SJCRH30 (cell line): ENCODE measurements around the gene MBOAT2. TPM values are rescaled to one million over a fixed set of nuclear protein-coding genes. Genes with fewer than 3 reads are reported as not detected.

ENCODE experiments used
- DNase-seq, 2 experiments: peaks; one replicate each; pipeline ENCODE4 v3.0.0-alpha.2; 2015 to 2020
- H3K27ac ChIP-seq: fragments of 250-450 bp; sonication (Bioruptor Pico); 2 replicates; pipeline ENCODE4 v1.5.1; 2020; ENCODE audit warnings: mild to moderate bottlenecking, moderate library complexity
- H3K27me3 ChIP-seq: fragments of 250-450 bp; sonication (Bioruptor Pico); 2 replicates; pipeline ENCODE4 v1.5.1; 2020; ENCODE audit warnings: mild to moderate bottlenecking, moderate library complexity
- H3K36me3 ChIP-seq: fragments of 250-450 bp; sonication (Bioruptor Pico); 2 replicates; pipeline ENCODE4 v1.5.1; 2020; ENCODE audit warnings: mild to moderate bottlenecking, moderate library complexity
- H3K4me1 ChIP-seq: fragments of 250-450 bp; sonication (Bioruptor Pico); 2 replicates; pipeline ENCODE4 v1.5.1; 2020; ENCODE audit warnings: mild to moderate bottlenecking, moderate library complexity
- H3K4me3 ChIP-seq: fragments of 250-450 bp; sonication (Bioruptor Pico); 2 replicates; pipeline ENCODE4 v1.5.1; 2020; ENCODE audit warnings: mild to moderate bottlenecking, moderate library complexity
- H3K9me3 ChIP-seq: fragments of 250-450 bp; sonication (Bioruptor Pico); replicated peaks from 2 replicates; pipeline ENCODE4 v1.5.1; 2020; ENCODE audit warnings: mild to moderate bottlenecking, moderate library complexity
- total RNA-seq: library from RNA; depleted of rRNA; stranded (reverse); fragments of >200 nt; shearing (Covaris generic); gene quantifications from 2 replicates; pipeline ENCODE4 v1.2.3, GENCODE V29; 2014

MBOAT2 gene
- total RNA-seq, 1 experiment from 2014 or later, result 36.0 TPM

DNA sequence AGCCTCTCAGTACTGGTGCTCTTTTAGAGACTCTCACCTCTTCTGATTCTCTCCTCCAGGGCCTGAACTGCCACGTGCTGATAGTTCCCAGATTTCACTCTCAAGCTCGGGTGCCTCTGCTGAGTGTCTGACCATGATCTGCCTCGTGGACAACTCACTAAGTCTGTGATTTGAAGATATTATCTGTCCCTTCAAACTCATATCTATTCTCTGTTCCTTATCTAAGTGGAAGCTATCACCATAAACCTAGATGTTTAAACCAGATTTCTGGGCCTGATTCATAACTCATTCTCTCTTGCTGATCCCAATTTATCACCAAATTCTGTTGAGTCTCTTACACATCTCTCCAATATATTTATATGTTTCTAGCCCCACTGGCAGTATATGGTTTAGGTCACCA is 136.1 kb downstream of the MBOAT2 start:
- Histone ChIP-seq H3K27me3 (no peaks in the 10 kb centered on the region), H3K4me3 (no peak overlapping the region), H3K4me1 (no peaks in the 10 kb centered on the region), H3K36me3 (no peaks in the 10 kb centered on the region), H3K9me3 (no peaks in the 10 kb centered on the region), H3K27ac (no peak overlapping the region)
- no peak for DNase-seq

- H3K36me3 ChIP-seq, result no peaks in the 10 kb centered on the region
- H3K27ac ChIP-seq, result no peak overlapping the region
- H3K27me3 ChIP-seq, result no peaks in the 10 kb centered on the region
- no peak for DNase-seq
- no peak overlapping the region for H3K4me3 ChIP-seq
- no peaks in the 10 kb centered on the region for H3K9me3 ChIP-seq
- H3K4me1 ChIP-seq, result no peaks in the 10 kb centered on the region
These were observed 140.0 kb downstream of the MBOAT2 start for GRCh38 chr2:8863331-8863953.

DNA sequence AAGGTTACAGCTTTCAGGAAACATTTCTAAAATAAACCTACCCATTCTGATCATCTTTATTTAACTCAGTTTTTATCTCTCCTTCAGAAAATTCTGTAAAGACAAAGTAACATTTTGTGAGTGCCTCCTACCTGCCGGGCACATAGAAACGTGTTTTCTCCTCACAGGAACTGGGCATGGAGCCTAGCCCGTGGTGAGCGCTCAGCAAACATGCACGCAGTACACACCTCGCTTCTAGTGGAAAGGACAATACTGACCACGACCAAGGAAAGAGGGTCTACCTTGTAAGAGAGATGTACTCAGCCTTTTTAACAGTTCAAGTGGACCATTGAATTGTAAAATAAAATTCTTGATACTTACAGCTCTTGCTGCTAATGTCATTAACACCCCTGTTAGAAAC is 141.3 kb downstream of the MBOAT2 start:
- Histone ChIP-seq H3K27ac (no peak overlapping the region), H3K27me3 (no peaks in the 10 kb centered on the region), H3K4me1 (no peaks in the 10 kb centered on the region), H3K36me3 (no peaks in the 10 kb centered on the region), H3K4me3 (no peak overlapping the region), H3K9me3 (no peaks in the 10 kb centered on the region)
- DNase-seq, result no peak

DNA sequence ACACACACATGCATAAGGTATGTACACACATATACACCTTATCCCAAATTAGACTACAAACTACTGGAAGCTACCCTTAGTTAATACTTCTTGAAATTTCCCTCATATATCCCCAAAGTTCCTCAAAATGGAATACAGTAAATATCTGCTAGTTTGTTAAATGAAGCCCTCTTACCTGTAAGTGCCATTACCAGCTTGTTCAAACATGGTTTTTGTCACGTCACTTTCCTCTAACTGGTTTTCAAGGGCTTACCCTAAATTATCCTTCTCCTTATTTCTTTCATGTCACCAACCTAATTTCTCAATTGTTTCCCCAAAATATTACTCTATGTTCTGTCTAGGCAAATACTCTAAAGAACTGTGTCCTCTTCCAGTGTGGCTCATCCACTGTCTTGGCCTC is 141.7 kb downstream of the MBOAT2 start:
- Histone ChIP-seq H3K4me1 (no peaks in the 10 kb centered on the region), H3K27me3 (no peaks in the 10 kb centered on the region), H3K27ac (no peak overlapping the region), H3K36me3 (no peaks in the 10 kb centered on the region), H3K4me3 (no peak overlapping the region), H3K9me3 (no peaks in the 10 kb centered on the region)
- DNase-seq, result no peak

GRCh38 chr2:8860239-8860638 is 143.2 kb downstream of the MBOAT2 start:
- no peak overlapping the region for H3K27ac ChIP-seq
- DNase-seq, result no peak
- no peaks in the 10 kb centered on the region for H3K9me3 ChIP-seq
- H3K36me3 ChIP-seq, result no peaks in the 10 kb centered on the region
- no peaks in the 10 kb centered on the region for H3K4me1 ChIP-seq
- no peaks in the 10 kb centered on the region for H3K27me3 ChIP-seq
- no peak overlapping the region for H3K4me3 ChIP-seq

DNA sequence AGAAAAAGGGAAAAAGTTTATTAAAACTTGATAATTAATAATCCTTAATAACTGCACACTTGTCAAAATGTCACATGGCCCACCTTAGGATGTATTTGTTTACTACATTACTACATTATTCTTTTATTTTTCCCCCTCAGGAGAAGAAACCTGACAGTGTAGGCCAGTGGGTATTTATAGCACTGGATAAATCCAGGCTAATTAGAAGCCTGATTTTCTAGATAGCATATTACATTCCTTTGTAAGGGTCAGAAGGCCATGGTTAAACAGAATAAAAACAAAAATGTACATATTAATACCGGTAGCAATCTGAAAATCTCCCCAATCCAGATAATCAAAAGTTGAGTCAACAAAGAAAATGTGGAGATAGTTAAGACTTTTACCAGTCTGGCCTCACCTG is 144.6 kb downstream of the MBOAT2 start:
- no peaks in the 10 kb centered on the region for H3K36me3 ChIP-seq
- no peak overlapping the region for H3K27ac ChIP-seq
- no peaks in the 10 kb centered on the region for H3K9me3 ChIP-seq
- no peaks in the 10 kb centered on the region for H3K4me1 ChIP-seq
- no peaks in the 10 kb centered on the region for H3K27me3 ChIP-seq
- H3K4me3 ChIP-seq, result no peak overlapping the region
- no peak for DNase-seq

- Histone ChIP-seq H3K4me3 (no peak overlapping the region), H3K9me3 (no peaks in the 10 kb centered on the region), H3K27me3 (no peaks in the 10 kb centered on the region), H3K36me3 (no peaks in the 10 kb centered on the region), H3K27ac (no peak overlapping the region), H3K4me1 (no peaks in the 10 kb centered on the region)
- no peak for DNase-seq
These were observed 145.2 kb downstream of the MBOAT2 start for GRCh38 chr2:8858264-8858663.

GRCh38 chr2:8857709-8858108 is 145.8 kb downstream of the MBOAT2 start:
- H3K9me3 ChIP-seq, result no peaks in the 10 kb centered on the region
- H3K27ac ChIP-seq, result no peak overlapping the region
- H3K4me3 ChIP-seq, result no peak overlapping the region
- no peak for DNase-seq
- H3K4me1 ChIP-seq, result no peaks in the 10 kb centered on the region
- H3K36me3 ChIP-seq, result no peaks in the 10 kb centered on the region
- H3K27me3 ChIP-seq, result no peaks in the 10 kb centered on the region

GRCh38 chr2:8856176-8856575 is 147.3 kb downstream of the MBOAT2 start:
- no peaks in the 10 kb centered on the region for H3K27me3 ChIP-seq
- no peaks in the 10 kb centered on the region for H3K9me3 ChIP-seq
- no peaks in the 10 kb centered on the region for H3K36me3 ChIP-seq
- H3K4me3 ChIP-seq, result no peak overlapping the region
- H3K27ac ChIP-seq, result no peak overlapping the region
- no peak for DNase-seq
- H3K4me1 ChIP-seq, result no peaks in the 10 kb centered on the region

DNA sequence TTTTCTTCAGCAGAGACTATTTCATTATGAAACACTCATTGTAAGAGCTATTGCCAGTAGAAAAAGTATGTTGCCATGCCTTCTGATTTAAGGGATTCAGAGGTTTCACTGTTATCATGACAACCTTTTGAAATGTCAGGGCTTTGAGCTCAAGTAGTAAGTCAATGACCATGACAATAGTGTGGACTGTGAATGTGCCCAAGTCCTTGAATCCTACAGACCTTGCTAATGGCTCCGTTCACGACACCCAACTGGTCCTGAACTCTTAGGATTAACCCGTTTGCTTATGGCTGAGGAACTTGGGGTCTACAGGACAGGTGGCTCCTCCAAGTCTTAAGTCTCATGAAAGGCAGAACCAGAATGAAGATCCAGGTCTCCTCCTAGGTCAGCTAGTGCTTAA is 148.5 kb downstream of the MBOAT2 start:
- Histone ChIP-seq H3K36me3 (no peaks in the 10 kb centered on the region), H3K27ac (no peak overlapping the region), H3K4me3 (no peak overlapping the region), H3K9me3 (no peaks in the 10 kb centered on the region), H3K4me1 (no peaks in the 10 kb centered on the region), H3K27me3 (no peaks in the 10 kb centered on the region)
- DNase-seq, result no peak

DNA sequence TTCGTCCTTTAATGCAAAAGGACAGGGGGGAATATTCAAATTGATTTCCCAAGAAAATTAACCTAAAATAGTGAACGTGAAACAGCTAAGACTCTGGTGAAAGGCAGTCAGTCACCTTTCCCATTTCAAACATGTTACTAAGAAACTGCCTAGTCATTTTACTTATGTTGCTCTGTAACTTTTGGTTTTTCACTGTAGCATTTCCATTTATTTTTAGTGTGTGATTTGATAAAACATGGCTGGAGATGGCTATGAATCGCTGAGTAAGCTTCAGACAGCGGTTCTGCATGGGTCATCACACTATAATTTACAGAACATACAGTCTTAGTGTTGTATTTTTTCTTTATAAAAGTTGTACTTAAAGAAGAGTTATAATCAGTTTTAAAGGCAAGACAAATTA is 150.1 kb downstream of the MBOAT2 start:
- Histone ChIP-seq H3K4me1 (no peaks in the 10 kb centered on the region; the same call in 1 of the 2 replicates), H3K27me3 (no peaks in the 10 kb centered on the region)

GRCh38 chr2:8851811-8852560 is 151.5 kb downstream of the MBOAT2 start:
- Histone ChIP-seq H3K27me3 (no peaks in the 10 kb centered on the region), H3K9me3 (no peaks in the 10 kb centered on the region), H3K27ac (no peak overlapping the region), H3K4me3 (no peak overlapping the region), H3K36me3 (no peaks in the 10 kb centered on the region), H3K4me1 (no peaks in the 10 kb centered on the region; the same call in 1 of the 2 replicates)
- no peak for DNase-seq

More for the DNA sequence above, 150.1 kb downstream of the MBOAT2 start:
- Histone ChIP-seq H3K4me3 (no peak overlapping the region), H3K9me3 (no peaks in the 10 kb centered on the region), H3K36me3 (no peaks in the 10 kb centered on the region), H3K27ac (no peak overlapping the region)
- no peak for DNase-seq

- Histone ChIP-seq H3K27me3 (no peaks in the 10 kb centered on the region), H3K9me3 (no peaks in the 10 kb centered on the region), H3K36me3 (no peaks in the 10 kb centered on the region), H3K4me3 (no peak overlapping the region), H3K4me1 (no peaks in the 10 kb centered on the region; the same call in 1 of the 2 replicates), H3K27ac (no peak overlapping the region)
- no peak for DNase-seq
These were observed 152.5 kb downstream of the MBOAT2 start for GRCh38 chr2:8850845-8851487.

DNA sequence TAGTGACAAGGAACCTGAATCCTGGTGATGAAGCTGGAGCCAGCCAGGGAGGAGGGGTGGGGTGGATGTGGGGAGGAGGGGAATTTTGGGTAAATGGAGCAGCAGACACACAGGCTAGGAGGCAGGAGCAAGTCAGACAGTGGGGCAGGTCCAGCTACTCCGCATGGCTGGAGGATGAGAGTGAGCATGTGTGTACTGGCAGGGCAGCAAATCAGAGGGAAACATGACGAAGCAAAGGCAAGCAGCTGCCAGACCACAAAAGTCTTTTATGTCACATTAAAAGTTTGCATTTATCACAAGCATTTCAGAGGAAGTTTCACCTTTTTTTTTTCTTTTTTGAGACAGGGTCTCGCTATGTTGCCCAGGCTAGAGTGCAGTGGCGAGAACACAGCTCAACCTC is 154.2 kb downstream of the MBOAT2 start:
- no peak overlapping the region for H3K4me3 ChIP-seq
- H3K4me1 ChIP-seq, result no peaks in the 10 kb centered on the region; the same call in 1 of the 2 replicates
- H3K36me3 ChIP-seq, result no peaks in the 10 kb centered on the region
- peak; percentile 10 to 12 for DNase-seq
- H3K27ac ChIP-seq, result no peak overlapping the region
- H3K9me3 ChIP-seq, result no peaks in the 10 kb centered on the region
- H3K27me3 ChIP-seq, result no peaks in the 10 kb centered on the region

- no peaks in the 10 kb centered on the region for H3K27me3 ChIP-seq
- no peaks in the 10 kb centered on the region for H3K36me3 ChIP-seq
- H3K4me3 ChIP-seq, result no peak overlapping the region
- H3K4me1 ChIP-seq, result no peaks in the 10 kb centered on the region; the same call in 1 of the 2 replicates
- no peak for DNase-seq
- no peak overlapping the region for H3K27ac ChIP-seq
- H3K9me3 ChIP-seq, result no peaks in the 10 kb centered on the region
These were observed 155.0 kb downstream of the MBOAT2 start for GRCh38 chr2:8848328-8849100.
